HG02588 (cell line): ENCODE results near the gene RBM14.
"Not testable (repeated sequence)": the region's sequence is repeated elsewhere in the genome, so short reads cannot be mapped to it uniquely, and the experiment has no call there.

ENCODE experiments used
- ATAC-seq: cut with Tn5 transposase; IDR thresholded peaks from one replicate; pipeline ENCODE4 v1.9.1; 2021; ENCODE audit warnings: mild to moderate bottlenecking, moderate library complexity; ENCODE audit not compliant: unreplicated experiment

Gene RBM14, protein sequence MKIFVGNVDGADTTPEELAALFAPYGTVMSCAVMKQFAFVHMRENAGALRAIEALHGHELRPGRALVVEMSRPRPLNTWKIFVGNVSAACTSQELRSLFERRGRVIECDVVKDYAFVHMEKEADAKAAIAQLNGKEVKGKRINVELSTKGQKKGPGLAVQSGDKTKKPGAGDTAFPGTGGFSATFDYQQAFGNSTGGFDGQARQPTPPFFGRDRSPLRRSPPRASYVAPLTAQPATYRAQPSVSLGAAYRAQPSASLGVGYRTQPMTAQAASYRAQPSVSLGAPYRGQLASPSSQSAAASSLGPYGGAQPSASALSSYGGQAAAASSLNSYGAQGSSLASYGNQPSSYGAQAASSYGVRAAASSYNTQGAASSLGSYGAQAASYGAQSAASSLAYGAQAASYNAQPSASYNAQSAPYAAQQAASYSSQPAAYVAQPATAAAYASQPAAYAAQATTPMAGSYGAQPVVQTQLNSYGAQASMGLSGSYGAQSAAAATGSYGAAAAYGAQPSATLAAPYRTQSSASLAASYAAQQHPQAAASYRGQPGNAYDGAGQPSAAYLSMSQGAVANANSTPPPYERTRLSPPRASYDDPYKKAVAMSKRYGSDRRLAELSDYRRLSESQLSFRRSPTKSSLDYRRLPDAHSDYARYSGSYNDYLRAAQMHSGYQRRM

DNA sequence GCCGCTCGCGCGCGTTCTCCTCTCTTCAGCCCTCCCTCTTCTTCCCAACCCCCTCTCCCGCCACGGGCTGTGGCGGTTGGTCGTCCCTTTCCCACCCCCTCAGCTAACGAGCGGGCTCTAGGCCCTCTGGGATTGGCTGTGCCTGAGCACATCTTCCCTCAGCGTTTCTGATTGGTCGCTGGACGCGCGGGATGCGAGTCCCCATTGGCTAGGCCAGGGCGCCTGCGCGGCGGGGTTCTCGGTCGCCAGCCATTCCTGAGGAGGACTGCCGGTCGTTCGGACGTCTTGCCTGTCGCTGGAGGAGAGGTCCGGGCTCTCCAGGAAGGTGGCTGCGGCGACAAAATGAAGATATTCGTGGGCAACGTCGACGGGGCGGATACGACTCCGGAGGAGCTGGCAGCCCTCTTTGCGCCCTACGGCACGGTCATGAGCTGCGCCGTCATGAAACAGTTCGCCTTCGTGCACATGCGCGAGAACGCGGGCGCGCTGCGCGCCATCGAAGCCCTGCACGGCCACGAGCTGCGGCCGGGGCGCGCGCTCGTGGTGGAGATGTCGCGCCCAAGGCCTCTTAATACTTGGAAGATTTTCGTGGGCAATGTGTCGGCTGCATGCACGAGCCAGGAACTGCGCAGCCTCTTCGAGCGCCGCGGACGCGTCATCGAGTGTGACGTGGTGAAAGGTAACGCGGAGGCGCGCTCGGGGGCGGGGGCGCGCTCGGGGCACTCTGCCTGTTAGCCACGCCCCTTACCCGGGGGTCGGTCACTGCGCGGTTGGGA lies at the start of gene RBM14:
TSS of gene RBM14 (plus strand) at position 252 of the 776 bp plus-strand sequence. CDS start at position 343, 91 bp downstream.
- ATAC-seq: peak; percentile 89

DNA sequence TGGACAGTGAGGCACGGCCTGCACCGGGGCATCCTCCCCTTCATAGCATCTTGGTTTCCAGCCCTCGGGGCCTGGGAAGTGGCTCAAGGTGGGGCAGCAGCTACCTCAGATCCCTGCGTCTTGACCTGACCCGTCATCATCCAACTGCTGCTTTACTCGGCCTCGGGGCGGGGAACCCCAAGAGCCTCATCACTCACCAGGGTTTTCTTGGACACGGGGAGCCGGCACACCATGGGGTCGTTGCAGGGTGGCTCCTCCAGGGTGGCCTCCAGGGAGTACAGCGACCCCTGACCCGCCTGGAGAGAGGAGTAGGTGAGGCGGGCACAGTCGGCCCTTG lies 48.7 kb upstream of the RBM14 start:
- ATAC-seq: no peak

GRCh38 chr11:66568124-66568916 lies 48.1 kb upstream of the RBM14 start, which contains the start of gene CTSF:
CTSF (minus strand) TSS chr11:66568606; CDS start chr11:66568486, 120 bp downstream.
- peak; percentile 49 for ATAC-seq

DNA sequence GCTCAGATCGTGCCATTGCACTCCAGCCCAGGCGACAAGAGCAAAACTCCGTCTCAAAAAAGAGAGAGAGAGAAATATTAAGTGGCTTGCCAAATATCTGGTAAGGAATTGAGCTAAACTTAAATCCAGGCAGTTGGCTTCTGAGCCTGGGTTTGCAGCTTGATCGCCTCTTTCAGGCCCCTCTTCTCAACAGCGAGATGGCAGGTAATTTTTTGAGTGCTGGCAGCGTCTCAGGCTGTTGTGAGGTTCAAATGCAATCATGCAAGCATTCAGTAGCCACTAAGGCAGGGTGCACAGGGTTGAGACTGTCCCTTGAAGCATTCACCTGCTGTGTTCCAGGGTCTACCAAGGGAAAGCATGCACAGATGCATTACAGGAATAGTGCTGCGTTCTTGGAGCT lies 47.4 kb upstream of the RBM14 start:
- no peak for ATAC-seq

DNA sequence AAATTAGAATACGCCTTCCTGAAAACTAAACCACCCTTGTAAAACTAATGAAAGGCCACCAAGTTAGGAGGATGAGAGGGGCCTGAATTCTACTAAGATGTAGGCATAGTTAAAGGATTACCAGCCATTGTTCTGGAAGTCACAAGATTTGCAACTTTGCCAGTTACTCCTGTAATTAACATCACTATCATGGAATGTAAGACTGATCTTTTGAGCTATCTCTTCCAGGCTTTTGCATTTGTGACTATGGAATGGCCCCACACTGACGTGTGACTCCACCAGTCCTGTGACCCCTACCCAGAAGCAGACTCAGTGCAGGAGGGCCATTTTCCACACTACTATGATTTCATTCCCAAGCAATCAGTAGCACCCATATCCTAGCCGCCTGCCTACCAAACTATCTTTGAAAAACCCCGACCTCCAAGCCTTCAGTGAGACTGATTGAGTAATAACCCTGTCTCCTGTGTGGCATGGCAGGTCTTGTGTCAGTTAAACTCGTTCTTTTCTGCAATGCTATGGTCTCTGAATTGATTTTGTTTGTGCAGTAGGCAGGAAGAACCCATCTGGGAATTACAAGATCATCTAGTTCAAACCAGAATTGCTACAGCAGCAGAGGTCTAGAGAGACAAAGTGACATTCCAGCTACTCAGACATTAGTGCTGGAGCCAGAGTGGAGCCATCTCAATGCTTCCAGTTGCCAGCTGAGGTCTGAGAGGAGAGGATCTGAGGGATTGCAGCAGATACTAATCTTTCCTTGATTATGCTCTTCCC lies 46.2 kb upstream of the RBM14 start:
- no peak for ATAC-seq

DNA sequence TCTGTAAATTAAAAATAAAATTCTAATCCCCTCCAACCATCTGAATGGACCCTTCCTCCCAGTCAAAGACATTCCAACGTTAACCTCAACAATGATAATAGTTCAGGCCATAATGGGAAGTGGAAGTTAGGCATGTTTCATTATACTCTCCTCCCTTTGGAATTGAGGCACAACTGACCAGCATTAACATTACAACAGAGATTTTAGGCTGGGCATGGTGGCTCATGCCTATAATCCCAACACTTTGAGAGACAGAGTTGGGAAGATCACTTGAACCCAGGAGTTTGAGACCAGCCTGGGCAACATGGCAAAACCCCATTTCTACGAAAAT lies 45.6 kb upstream of the RBM14 start:
- no peak for ATAC-seq

GRCh38 chr11:66579017-66579606 lies 37.3 kb upstream of the RBM14 start:
- no peak for ATAC-seq

GRCh38 chr11:66580803-66581202 lies 35.6 kb upstream of the RBM14 start:
- ATAC-seq: no peak

DNA sequence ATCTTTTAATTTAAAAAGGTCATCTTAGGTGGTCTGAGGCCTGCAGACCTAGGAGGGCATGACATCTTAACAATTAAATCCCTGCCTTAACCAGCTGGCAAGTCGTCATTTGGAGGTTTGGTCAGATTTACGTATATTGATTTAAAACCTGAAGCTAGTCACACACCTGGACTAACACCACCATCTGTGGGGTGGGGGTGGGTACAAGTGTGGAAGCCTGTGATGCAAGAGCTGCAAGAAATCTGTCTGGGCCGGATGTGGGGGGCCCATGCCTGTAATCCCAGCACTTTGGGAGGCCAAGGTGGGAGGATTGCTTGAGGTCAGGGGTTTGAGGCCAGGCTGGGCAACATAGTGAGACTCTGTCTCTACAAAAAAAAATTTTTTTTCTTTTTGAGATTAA lies 35.2 kb upstream of the RBM14 start:
- ATAC-seq: no peak

DNA sequence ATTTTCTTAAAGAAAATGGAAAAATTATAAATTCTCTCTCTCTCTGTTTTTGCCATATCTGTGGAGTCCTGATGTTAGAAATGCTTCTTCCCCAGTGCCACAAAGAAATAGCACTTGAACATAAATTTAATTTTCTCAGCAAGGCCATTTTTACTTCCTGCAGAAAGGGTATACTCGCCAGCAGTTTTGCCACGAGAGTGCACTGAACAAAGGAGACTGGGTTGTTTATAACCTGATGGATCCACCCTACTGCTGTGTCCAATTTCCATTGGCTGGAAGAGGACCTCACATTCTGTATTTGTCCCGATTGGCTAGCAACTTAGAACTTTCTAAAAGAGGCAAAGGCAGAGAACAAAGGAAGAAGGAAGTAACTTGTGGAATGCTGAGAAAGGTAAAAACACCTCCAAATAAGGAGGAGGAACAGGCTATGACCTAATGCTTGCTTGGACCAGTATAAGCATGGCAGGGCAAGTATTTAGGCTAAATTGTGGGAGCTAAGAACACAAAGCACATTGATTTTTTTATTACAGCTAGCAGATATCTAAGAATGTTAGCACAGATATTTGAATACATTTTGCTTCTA lies 33.8 kb upstream of the RBM14 start:
- not testable (repeated sequence) for ATAC-seq

DNA sequence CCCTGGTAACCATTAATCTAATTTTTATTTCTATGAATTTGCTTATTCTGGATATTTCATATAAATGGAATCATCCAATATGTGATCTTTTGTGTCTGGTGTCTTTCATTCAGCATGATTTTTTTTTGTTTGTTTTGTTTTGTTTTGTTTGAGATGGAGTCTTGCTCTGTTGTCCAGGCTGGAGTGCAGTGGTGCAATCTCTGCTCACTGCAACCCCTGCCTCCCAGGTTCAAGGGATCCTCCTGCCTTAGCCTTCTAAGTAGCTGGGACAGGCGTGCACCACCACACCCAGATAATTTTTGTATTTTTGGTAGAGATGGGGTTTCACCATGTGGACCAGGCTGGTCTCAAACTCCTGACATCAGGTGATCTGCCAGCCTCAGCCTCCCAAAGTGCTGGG lies 31.0 kb upstream of the RBM14 start:
- ATAC-seq: not testable (repeated sequence)

DNA sequence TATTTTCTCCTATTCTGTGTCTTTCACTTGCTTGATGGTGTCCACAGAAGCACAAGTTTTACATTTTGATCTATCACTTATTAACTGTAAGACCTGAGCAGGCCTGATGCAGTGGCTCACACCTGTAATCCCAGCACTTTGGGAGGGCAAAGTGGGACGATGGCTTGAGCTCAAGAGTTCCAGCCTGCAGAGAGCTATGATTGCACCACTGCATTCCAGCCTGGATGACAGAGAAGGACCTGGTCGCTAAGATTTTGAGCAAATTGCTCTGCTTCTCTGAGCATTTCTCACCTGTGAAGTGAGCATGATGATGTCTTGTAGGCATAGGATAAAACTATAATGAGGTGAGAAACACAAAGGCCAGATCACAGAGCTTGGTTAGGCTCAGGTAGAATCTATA lies 30.3 kb upstream of the RBM14 start:
- ATAC-seq: no peak

DNA sequence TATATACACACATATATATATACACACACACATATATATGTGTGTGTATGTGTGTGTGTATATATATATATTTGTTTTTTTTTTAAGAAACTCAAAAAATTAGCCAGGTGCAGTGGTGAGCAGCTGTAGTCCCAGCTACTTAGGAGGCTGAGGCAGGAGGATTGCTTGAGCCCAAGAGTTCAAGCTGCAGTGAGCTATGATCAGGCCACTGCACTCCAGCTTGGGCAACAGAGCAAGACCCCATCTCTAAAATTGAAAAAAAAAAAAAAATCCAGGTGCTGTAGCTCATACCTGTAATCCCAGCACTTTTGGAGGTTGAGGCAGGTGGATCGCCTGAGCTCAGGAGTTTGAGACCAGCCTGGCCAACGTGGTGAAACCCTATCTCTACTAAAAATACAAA lies 27.1 kb upstream of the RBM14 start:
- not testable (repeated sequence) for ATAC-seq

- ATAC-seq: no peak
Measured at GRCh38 chr11:66589996-66590675, 26.3 kb upstream of the RBM14 start.

- no peak for ATAC-seq
Measured at GRCh38 chr11:66591175-66591574, 25.3 kb upstream of the RBM14 start.

DNA sequence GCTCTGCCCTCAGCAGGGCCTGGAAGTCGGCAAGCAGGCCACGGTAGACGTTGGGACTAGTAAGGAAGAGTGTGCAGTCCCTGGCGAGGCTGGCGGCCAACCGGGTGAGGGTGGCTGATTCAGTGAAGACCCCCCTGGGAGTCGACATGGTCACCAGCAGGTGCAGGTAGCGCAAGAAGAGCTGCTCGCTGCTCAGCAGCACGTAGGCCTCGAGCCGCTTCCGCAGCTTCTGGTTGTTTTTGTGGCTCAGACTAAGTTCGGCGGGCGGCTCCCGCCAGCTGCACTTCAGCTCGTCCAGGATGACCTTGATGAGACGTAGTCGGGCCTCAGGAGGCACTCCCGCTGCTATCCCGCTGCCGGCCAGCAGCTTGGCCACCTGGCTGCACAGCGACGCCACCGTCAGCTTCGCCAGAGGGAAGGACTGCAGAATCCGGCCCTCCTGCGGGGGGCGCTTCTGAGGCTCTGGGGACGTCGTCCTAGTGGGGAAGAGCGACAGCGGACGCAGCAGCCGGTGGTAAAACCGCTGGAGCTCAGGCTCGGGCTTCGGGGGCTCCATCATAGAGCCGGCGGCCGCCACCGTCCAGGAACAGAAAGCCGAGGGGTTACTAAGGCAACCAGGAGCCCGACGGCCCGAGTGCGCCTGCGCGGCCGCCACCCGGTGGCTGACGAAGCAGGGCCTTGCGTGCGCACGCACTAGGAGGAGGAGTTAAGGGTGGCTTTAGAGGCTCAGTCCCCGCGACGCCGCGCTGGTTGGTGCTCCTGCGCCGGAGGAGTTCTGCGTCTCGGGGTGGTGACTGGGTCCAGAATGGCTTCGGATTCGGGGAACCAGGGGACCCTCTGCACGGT lies 23.8 kb upstream of the RBM14 start, which contains the start of the genes CCDC87 and CCS:
TSS of gene CCDC87 (minus strand) at position 607 of the 846 bp plus-strand sequence. CDS start at position 559, 48 bp downstream.
TSS of gene CCS (plus strand) at position 729 of the 846 bp plus-strand sequence. CDS start at position 806, 77 bp downstream.
- ATAC-seq: peak; percentile 87

DNA sequence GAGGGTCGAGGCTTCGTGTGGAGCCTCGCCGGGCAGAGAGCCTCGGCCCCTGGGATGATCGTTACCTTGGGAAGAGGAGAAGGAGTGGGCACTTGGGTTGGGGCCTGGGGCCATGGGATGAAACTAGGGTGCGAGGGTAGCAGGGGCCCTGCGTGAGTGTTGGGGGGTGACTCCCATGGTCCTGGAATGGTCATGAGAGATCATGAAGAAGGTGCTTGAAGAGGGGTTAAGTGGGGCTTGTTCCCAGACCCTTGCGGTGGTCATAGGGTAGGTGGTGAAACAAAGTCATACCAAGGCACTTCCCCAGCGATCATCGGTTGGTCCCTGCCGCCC lies 23.2 kb upstream of the RBM14 start:
- peak; percentile 27 for ATAC-seq

DNA sequence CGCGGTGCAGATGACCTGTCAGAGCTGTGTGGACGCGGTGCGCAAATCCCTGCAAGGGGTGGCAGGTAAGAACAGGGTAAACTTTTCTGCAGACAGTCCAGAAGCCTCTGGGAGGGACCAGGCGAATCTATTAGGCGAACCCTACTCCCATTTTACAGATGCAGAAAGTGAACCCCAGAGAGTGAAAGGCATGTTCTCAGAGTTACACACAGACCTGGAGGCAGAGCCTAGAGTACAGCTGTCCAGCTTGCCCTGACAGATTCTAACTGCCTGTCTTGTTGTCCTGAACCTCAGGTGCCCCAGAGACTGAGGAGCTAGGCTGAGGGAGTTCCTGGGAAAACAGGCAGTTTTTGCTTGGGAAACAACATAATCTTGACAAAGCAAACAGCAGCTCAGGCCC lies 22.8 kb upstream of the RBM14 start:
- ATAC-seq: peak; percentile 3
